Fibroblast of mammary gland (primary cell): ENCODE results near the gene CHST8.

Experiments used
- DNase-seq: peaks from one replicate; pipeline ENCODE4 v3.0.0-alpha.2; 2010; ENCODE audit warnings: low read depth
- H3K4me3 ChIP-seq: 2 replicates; pipeline ENCODE4 v1.5.1; 2011; ENCODE audit warnings: low read depth, mild to moderate bottlenecking, low read length, moderate library complexity; ENCODE audit not compliant: control insufficient read depth
- TF ChIP-seq, protein P1 (sequence below): conservative IDR thresholded peaks from 2 replicates; pipeline ENCODE4 v1.5.1; 2011; ENCODE audit warnings: low read depth, low read length, inconsistent platforms; ENCODE audit not compliant: control insufficient read depth, insufficient read depth

CHST8 gene

DNA sequence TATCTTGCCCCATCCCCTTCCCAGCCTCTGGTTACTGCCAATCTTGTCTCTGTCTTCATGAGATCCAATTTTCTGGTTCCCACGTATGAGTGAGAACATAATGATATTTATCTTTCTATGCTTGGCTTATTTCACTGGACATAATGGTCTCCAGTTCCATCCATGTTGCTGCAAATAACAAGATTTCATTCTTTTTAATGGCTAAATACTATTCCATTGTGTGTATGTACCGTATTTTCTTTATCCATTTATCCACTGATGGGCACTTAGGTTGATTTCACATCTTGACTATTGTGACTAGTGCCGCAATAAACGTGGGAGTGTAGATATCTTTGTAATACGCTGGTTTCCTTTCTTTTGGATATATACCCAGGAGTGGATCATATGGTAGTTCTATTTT, 43.0 kb downstream of the CHST8 start:
- H3K4me3 ChIP-seq = no peak overlapping the region
- TF ChIP-seq, protein P1, sequence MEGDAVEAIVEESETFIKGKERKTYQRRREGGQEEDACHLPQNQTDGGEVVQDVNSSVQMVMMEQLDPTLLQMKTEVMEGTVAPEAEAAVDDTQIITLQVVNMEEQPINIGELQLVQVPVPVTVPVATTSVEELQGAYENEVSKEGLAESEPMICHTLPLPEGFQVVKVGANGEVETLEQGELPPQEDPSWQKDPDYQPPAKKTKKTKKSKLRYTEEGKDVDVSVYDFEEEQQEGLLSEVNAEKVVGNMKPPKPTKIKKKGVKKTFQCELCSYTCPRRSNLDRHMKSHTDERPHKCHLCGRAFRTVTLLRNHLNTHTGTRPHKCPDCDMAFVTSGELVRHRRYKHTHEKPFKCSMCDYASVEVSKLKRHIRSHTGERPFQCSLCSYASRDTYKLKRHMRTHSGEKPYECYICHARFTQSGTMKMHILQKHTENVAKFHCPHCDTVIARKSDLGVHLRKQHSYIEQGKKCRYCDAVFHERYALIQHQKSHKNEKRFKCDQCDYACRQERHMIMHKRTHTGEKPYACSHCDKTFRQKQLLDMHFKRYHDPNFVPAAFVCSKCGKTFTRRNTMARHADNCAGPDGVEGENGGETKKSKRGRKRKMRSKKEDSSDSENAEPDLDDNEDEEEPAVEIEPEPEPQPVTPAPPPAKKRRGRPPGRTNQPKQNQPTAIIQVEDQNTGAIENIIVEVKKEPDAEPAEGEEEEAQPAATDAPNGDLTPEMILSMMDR = no peak
- DNase-seq = no peak

DNA sequence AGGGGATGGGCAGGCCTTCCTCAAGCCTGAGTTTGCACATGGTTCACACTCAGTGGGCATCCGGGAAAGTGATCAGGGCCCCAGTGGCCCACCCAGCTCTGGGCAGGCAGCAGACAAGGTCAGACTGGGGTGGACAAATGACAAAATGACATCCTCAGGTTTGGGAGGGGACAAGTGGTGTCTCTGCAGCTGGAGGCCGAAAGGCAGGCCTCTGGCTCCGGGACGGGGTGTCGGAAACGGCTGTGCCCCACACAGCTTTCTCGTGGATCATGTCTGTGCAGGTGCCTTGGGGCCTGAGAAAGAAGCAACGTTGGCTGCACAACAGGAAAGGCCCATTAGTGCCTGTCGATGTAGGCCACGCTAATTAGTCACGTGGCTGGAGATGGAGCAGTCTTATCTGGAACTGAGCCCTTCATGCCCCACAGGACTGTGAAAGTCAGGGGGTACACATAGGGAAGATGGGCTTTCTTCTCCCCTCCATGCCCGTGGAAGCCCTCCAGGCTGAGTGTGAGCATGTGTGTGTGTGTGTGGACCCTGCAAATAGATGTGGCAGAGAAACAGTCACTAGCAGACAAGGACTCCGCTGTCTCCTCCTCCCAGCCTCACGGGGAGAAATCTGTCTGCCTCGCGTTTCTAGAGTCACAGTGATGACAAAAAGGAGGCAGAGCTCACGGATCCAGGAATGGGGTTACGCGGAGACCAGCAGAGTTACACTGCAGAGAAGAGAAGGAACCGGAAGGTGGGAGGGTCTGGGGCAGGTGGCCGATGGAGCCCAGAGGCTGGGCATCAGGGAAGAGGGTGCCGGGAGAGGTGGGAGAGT, 44.2 kb downstream of the CHST8 start:
- no peak overlapping the region for H3K4me3 ChIP-seq
- no peak for DNase-seq
- TF ChIP-seq, protein P1 = no peak

DNA sequence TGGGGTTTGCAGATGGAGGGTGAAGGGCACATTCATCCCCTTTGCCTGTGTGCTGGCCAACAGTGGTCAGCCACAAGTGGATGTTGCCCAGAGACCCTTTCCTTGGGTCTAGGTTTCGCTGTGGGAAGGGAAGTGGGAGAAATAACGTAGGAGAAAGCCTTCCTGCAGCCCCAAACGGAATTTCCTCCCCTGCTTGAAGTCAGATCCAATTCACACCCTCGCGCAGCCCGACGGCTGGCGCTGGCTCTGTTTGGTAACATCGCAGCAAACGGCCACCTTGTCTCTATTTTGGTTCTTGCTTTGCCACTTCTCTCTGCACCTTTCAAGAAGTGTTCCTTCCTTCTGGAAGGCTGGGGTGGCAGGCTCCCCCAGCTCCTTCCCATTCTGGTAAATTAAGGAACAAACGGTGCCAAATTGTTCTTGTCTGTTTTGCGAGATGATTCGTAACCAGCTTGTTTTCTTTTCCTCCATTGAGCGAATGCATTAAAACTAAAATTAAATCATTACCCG, 45.4 kb downstream of the CHST8 start:
- TF ChIP-seq, protein P1 = no peak
- DNase-seq = no peak
- no peak overlapping the region for H3K4me3 ChIP-seq

DNA sequence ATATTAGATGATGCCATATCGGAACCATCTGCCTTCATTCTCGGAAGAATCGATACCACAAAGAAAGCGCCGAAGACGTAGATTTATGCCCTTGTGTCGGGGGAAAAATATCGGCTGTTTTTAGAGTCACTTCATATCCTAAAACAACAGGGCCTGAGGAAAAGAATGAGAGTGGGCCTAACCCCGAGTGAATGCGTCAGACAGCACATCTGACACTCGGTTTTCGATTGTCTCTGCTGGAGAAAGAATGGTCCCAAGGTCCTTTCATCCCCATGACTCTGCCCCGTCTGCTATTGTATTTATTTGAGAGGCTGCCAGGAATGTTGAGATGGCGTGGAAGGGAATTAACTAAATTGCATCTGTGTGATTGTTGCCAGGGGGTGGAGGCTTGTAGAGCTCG, 46.1 kb downstream of the CHST8 start:
- DNase-seq = no peak
- H3K4me3 ChIP-seq = no peak overlapping the region
- TF ChIP-seq, protein P1 = no peak

DNA sequence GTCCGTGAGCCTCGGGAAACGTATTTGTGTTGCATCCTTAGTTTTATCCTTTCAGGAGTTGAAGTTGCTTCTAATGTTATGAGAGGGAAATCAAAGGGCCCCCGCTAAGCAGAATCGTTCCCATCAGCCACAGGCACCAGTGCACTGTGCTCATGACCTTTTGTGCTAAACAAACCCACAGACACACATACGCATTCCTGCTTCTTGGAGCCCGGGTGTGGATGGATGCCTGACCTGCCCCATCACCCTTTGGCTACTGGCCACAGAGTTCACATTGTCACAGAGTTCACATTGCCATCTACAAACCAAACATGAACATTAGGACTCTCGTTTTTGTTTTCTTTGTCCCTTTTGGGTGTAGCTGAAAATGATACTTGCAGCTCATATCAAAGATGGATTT, 47.2 kb downstream of the CHST8 start:
- DNase-seq = no peak

DNA sequence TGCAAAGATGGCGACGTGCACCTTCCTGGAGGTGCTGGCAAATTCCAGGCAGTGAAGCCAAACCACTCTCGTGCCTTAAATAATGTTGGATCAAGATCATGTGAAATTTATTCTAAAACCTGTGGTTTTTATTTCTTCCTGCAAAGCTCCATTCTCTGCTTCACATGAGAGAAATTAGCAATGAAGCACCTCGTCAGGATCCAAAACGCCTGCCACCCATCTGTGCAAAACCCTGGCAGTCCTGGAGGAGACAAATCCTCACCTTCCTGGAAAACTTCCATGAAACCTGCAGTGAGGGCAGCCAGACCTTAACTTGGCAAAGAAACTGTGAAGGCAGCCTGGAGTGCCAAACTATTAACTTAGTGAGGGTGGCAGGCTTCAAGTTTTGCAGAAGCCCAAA, 47.6 kb downstream of the CHST8 start:
- no peak overlapping the region for H3K4me3 ChIP-seq
- DNase-seq = no peak
- TF ChIP-seq, protein P1 = no peak

More for the DNA sequence above, 47.2 kb downstream of the CHST8 start:
- no peak overlapping the region for H3K4me3 ChIP-seq
- TF ChIP-seq, protein P1 = no peak

DNA sequence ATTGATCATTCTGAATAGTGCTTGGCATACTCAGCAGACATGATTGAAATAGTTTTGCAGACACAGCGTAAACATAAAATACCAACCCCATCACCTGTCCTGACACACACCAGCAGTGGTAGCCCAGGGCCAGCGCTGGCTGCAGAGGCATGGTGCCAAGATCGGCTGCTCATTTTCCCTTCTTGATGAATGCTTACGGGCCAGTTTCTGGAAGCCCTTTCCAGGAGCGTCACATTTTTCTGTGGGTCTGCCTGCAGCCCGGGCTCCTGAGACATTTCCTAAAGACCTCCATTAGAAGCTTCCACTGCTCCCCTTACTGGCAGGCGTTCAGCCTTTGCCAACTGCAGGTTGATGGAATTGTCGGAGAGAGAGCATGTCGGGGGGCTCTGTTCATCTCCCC, 48.6 kb downstream of the CHST8 start:
- TF ChIP-seq, protein P1 = no peak
- no peak for DNase-seq
- no peak overlapping the region for H3K4me3 ChIP-seq
